Measurements from ENCODE around the gene SDC3.

GRCh38 chr1:30927448-30927847 is 18.9 kb upstream of the SDC3 start:
- TF ChIP-seq CTCF (IDR thresholded peaks at IDR 0.05; ENCODE audit: low read depth, low read length, missing input control) (no peak), EGR1 (IDR thresholded peaks at IDR 0.05; ENCODE audit: low read depth in 2 of 2) (no peak), SP1 (IDR thresholded peaks at IDR 0.05) (no peak), REST (IDR thresholded peaks at IDR 0.05) (no peak), JUND (IDR thresholded peaks at IDR 0.05) (no peak), MAX (IDR thresholded peaks at IDR 0.05) (no peak), RAD21 (IDR thresholded peaks at IDR 0.05) (no peak)

Data from liver (tissue), 3 donors.